HG03175 (cell line): Measurements from ENCODE around the gene RETREG1.

Experiments used
- ATAC-seq: cut with Tn5 transposase; IDR thresholded peaks from one replicate; pipeline ENCODE4 v1.9.1; 2021; ENCODE audit warnings: mild to moderate bottlenecking, moderate library complexity; ENCODE audit not compliant: unreplicated experiment

The RETREG1 gene

DNA sequence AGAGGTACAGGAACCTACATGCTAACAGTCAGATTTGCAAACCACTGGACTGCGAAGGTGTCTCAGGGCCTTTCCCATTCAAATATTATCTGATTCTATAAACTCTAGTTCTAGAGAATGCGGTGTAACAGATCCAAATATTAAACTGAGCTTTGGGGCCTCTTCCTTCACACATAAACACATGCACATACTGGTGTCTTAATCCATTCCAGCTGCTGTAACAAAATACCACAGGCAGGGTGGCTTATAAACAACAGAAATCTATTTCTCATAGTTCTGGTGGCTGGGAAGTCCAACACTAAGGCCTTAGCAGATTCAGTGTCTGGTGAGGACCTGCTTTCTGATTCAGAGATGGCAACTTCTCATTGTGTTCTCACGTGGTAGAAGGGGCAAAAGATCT is 30.2 kb downstream of the RETREG1 start:
- ATAC-seq: no peak

DNA sequence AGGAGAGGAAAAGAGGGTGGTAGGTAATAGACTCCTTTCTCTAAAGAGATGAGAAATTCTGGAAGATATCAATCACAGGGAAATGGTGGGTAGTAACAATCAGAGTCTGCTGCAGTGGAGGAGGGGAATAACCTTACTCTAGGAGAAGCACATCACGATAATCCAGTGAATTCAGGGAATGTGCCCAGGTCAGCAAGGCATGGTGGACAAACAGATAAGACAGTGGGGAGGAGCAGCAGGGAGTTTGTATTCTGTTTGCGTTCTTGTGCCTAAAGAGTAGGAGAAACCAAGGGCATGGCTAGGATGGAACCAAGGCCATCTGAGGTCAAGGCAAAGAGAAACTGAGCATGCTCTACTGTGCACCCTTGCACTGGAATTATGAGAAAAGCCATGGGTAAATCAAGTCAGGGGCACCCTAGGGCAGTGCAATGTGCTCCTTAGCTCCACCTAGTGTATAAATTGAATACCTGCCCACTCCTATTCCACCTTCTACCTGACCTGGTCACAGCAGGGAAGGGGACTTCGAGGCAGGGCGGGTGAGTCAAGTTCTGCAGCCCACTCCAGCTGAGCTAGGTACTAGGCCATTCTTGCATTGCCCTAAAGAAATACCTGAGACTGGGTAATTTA is 31.6 kb downstream of the RETREG1 start:
- ATAC-seq: no peak

DNA sequence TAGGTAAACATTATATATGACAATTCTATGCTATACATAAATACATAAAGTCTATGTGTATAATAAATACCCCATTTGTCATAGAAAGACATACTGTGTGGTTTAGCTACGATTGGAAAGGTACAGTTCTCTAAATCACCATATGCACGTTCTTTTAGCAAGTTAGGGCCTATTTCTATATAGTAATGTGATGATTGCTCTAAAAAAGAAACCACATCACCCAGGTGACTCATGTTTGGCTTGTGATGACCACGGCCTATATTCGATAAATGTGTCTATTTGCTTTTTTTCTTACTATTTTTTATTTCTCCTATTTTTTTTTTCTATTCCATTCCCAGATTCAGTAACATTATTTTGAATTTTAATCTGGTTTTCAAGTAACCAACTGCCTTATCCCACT is 34.7 kb downstream of the RETREG1 start:
- no peak for ATAC-seq

DNA sequence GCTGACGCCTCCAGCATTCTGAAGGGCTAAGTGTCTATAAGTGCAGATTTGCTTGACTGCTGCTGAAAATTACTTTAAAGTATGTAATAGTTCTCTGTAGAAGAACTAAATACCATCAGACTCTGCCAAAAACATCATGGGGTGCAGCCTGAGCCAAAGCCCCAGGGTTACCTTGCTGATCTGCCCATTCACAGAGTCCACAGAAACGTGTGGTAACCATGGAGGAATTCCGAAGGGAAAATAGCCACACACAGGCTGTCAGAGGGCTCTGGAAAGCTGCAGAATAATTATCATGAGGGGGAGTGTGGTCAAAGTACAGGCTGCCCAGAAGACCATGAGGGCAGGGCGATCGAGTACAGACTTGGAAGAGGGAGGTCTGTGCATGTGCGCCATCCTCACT is 36.4 kb downstream of the RETREG1 start:
- no peak for ATAC-seq

DNA sequence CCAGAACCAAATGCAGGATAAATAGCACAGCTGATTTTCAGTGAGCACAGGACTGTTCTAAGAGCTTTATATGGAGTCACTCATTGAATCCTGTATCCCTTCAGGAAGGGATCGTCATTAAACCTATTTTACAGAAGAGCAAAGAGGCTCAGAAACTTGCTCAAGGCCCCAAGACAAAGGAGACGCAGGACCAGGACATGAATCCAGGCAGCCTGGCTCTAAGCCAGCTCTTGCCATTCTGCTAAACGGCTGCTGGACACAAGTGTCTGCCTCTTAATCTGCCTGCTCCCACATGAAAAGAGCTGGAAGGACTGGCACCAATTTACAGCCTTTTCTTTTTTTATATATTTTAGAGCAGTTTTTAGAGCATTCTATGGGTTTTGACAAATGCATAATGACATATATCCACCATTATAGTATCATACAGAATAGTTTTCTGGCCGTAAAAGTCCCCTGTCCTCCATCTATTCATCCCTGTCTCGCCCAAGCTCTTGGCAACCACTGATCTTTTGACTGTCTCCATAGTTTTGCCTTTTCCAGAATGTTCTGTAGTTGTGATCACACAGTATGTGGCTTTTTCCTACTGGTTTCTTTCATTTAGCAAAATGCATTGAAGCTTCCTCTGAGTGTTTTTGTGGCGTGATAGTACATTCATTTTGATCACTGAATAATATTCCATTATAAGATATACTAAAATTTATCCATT is 37.5 kb downstream of the RETREG1 start:
- ATAC-seq: no peak

DNA sequence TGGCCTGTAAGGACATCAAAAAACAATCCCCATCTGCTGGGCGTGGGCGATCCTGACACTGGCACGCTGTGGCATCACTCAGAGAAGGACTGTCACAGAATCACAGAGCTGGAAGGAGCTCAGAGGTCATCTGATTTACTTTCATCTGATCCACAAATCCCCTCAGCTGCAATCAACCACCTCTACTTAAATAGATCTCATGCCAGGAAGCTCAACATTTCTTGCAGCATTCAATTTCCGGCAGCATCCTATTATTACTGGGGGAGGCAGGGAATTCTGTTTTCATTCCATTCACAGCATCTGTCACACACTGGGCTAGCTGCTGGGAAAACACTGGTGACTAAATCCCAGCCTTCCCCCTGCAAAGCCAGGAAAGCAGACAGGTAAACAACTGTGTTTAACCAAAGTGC is 38.3 kb downstream of the RETREG1 start:
- ATAC-seq: no peak

DNA sequence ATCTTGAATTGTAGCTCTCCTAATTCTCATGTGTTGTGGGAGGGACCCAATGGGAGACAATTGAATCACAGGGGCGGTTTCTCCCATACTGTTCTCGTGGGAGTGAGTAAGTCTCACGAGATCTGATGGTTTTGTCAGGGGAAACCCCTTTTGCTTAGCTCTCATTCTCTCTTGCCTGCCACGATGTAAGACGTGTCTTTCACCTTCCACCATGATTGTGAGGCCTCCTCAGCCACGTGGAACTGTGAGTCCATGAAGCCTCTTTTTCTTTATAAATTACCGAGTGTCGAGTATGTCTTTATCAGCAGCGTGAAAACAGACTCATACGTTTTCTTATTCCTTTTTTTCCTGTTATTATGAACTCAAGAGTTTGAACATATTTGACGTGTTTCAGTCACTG is 39.1 kb downstream of the RETREG1 start:
- ATAC-seq: no peak

DNA sequence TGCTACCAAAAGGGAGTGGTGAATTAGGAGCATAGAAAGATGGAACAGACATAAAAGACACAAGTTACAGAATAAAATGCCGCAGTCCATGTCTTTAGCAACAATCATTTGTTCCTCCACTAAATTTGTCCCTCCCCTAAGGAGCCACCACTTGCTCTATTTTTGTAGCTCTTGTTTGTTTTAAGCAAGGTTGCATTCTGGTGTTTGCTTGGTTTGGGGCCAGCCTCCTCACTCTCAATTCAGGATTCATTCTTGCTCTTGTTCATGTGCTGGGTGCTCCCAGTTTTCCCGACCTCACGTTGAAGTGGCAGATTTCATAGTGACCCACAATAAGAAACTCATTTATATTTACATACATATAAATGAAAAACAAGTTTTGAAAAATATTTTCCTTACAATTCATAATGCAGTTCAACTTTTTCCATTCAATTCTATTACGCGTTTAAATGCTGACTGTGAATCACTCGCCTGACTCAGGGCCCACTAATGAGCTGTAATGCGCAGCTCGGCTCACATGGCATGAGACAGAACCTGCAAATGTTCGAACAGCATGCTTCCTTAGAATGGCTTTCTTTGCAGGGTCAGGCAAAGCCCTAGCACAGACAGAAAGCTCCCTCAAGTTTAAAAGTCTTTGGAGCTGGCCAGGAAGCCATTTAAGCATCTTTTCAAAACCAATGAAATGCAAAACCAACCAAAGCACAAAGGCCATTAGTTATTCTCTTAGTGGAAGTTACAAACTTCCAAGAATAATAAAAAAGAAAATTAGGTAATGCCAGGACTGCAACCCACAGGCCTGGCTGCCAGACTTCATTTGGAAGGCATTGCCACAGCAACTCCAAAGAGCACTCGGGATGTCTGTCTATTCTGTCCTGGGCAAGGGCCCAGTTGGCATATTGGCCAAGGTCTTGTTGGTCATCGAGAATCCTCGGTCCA is 41.7 kb downstream of the RETREG1 start:
- ATAC-seq: no peak

DNA sequence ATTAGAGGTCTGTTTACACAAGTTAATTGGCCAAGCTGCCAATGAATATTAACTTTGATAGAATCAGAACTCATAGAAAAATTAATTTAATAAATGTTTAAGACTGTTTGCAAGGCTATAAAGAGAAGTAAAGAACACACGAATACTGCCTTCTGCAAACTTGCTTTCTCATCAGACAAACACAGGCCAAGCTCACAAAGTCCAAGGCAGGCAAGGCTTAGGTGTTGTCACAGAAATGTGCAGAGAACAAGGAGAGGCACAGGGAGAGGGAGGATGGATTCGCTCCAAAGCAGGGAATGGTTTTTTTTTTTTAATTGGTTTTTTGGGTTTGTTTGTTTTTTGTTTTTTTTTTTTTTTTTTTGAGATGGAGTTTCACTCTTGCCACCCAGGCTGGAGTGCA is 43.4 kb downstream of the RETREG1 start:
- ATAC-seq: no peak

DNA sequence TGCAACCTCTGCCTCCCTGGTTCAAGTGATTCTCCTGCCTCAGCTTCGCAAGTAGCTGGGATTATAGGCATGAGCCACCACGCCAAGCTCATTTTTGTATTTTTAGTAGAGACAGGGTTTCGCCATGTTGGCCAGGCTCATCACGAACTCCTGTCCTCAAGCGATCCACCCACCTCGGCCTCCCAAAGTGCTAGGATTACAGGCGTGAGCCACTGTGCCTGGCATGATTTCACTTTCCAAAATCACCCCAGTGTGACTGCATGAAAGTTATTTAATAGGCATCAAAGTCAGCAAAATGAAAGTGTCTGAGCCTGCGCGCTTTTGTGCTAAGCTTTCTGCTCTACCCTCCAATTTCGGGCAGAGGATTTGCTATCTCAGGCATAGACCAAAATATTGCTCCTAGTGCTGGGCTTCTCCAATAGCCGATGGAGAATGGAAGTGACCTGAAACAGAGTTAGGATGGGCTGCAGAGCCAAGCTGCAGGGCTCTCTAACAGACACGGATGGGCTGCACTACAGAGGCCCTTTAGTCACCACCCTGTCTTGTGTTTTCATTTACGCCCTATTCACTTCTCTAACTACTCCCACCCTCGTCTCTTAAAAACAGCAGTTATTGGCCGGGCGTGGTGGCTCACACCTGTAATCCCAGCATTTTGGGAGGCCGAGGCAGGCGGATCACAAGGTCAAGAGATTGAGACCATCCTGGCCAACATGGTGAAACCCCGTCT is 44.3 kb downstream of the RETREG1 start:
- ATAC-seq: no peak

DNA sequence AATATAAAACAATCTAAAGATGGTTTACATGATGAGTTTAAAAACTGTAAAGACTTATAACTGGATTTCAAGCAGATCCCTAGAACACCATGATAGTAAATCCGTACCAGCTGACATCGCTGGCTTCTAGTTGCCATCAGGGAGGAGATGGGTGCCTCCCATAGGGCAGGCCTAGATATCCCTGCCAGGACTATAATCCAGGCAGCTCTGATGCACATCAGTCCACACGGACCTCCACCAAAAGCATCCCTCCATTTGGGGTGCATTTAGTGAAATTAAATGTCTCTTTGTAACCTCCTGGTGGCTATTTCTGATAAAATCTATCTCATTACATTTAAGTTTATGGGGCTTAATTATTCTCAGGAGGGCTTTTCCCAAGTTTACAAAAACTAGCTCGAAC is 45.8 kb downstream of the RETREG1 start:
- ATAC-seq: no peak

DNA sequence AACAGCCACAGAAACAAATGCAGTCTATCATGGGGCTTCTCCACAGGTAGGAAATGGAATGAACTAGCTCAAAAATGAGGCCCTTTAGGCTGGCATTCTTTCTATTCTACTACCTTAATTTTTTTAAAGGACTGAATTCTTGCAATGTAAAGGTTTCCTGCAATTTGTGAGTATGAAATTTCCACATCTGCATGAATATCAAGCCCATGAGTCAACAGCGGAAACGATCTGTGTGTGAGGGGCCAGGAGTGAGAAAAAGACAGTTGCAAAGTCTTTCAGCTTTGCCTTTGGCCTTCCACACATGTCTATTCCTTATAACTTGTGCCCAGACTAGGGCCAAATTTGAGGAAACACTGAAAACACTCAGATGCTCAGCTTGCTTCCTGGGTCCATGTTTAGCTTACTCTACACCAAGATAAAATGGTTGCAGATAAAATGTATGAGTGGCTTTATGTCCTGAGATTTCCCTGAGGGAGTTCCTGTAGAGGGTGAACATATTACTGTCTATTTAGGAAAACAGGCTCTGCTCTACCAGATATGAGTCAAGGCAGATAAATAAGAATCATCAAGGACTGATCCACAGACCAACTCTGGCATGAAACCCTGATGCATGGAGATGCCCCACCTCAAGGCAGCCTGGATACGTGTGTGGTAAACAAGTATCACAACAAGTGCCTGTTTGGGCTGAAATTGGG is 46.5 kb downstream of the RETREG1 start:
- ATAC-seq: no peak

DNA sequence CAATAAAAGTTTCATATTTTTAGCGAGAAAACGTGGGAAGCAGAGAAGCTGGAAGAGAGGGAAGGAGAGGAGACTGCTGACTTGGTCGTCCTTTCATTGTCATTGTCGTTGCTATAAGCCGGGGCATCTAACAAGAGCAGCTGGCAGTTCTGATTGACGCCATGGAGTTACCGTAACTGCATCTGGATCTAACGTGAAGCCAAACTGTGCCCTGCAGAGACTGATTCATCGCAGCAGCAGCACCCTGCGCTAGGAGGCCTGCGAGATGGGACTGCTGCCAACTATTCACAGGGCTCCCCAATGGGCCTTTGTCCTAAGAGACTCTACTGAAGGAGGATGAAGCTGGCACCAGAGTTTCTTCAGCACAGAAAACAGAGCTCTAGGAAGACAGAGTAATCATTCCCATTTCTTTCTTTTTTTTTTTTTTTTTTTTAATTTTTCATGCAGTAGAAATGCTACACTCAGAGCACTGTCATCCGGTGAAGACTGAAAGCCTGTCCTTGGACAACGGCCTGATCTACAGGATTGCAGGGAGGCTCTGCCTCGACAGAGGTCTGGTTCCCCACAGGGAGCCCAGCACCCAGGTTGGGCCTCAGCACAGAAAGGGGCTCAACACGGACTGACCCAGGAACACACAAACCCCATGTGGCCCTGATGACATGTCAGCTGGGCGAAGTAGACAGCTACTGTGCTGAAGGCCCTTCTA is 47.8 kb downstream of the RETREG1 start:
- ATAC-seq: no peak

DNA sequence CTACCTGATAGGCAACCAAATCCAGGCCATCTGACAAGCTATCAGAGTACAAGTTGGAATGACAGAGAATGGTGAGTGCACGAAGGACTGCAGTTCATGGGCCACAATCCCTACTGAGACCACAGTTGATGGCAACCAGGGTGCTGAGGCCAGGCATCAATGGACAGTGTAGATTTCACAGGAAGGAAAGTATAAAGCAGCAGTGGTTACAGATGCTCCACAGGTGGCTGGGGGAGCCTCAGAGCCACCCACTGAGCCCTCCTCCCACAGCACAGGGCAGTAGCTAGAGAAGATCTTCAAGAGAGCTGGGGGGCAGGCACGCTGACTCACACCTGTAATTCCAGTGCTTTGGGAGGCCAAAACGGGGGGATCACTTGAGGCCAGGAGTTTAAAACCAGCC is 49.4 kb downstream of the RETREG1 start:
- no peak for ATAC-seq

DNA sequence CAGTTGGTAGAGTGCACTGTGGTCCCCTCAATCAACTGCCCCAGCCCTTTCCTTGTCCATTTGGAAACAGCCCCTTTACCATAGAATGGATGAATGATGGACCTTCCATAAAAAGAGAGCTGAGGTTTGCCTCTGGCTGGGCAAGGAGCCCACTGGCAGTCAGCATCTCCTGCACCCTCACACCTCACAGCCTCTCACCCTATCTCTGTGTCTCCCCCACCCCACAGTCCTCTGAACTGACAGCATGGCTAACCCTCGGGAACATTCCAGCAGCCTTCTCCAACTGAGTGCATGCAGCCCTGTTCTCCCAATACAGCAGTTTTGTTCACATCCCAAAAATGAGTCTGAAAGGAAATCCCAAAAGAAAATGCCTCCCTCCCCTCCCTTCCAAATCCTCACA is 51.7 kb downstream of the RETREG1 start:
- no peak for ATAC-seq

DNA sequence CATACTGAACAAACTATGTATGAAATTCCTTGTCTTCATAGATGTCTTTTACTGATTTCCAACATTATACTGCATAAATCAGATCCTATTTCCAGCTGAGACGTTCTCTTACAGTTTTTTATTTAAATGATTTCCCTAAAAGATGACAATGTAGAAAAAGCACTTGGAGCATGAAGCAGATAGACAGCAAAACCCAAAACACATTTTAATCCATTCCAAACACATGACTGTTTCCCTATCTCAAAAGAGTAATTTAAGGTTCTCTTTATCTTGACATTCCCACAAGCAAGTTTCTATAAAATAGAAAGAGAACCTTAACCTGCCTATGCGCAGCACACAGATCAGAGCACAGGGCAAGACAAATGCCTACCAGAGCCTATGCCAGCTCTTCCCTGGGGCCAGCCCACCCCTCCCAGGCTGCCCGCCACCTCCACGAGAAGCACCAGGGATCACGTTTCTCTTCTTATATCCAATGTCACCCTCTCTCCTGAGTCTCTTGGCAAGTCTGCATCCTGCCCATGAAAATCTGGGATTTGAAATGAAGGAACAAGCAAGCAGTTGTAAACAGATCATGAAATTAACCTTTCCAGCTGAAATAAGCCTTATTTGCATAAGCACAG is 52.4 kb downstream of the RETREG1 start:
- no peak for ATAC-seq

DNA sequence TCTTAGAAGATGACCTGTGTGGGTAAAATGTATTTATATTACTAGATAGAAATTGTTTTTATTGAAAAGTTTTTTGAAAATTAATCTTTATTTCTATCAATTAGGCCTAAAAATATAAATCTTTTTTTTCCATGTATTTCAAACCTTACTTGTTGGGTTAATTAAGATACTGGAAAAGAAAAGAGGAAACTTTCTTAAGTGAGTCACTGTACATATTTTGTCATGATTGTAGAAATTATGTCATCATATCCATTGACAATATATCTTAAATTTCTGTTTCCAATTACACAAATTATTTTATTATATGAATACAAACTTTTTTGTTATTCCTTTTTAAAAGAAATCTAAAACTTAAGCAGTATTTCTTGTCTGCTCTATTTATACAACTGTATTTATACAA is 53.1 kb downstream of the RETREG1 start:
- no peak for ATAC-seq

DNA sequence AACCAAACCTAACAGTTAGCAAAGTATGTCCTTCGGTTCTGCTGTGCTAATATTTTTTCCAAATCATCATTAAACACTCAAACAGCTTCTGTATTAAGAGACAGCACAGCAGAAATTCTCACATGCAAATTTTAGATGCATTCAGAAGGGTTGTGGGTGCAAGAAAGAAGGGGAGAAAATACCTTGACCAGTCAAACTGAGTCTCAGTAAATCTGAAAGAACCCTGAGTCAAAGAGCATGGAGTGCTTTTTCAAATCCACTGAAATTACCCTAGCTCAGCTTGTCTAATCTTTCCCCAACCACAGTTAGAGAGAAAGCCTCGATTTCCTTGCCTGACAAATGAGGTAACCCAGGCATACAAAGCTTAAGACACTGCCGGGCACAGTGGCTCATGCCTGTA is 55.1 kb downstream of the RETREG1 start:
- ATAC-seq: no peak

DNA sequence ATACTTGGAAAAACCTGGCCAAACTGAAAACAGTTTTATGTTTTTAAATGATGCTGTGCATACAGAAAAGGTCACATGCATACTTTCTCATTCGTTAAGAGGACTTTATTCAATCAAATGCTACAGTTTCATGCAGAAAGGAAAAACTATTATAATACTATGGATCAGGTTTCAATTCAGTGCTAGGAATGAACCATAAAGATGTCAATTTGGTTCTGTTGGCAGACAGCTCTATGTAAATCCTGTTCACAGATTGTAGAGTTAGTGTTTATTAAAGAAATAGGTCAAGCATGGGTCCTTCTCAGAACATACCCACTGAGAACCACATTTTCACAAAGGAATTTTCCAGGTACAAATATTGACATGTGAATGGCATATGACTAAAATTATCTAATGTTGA is 57.1 kb downstream of the RETREG1 start:
- ATAC-seq: no peak
